T-cell (primary cell): Measurements from ENCODE around the gene PARM1. TPM values are rescaled to one million over a fixed set of nuclear protein-coding genes. Genes with fewer than 3 reads are reported as not detected.

ENCODE experiments used
- ATAC-seq, 4 experiments: fragments of 200-7000 bp in 3 of 4; fragments of 150-1000 bp in 1 of 4; cut with Tn5 transposase; replicated peaks in 1 of 4; 1 replicate in 3 of 4; 2 replicates in 1 of 4; pipeline ENCODE4 v1.10.0; 2021; ENCODE audit warnings: moderate library complexity in 3 of 4, mild to moderate bottlenecking in 2 of 4, moderate number of reproducible peaks in 1 of 4
- CTCF ChIA-PET, 2 donors: fragments of 300-600 bp; sonication (Branson Sonifier 250); formaldehyde crosslinking; loops; one replicate each; lab custom pipeline; 2022; ENCODE audit warnings: antibody characterized with exemption in 2 of 2; lab: Charles Lee
- POLR2A ChIA-PET, 2 donors: fragments of 300-600 bp; sonication (Branson Sonifier 250); formaldehyde crosslinking; loops; one replicate each; lab custom pipeline; 2022; ENCODE audit warnings: antibody characterized with exemption in 2 of 2; lab: Charles Lee
- DNase-seq, 35 experiments: peaks; one replicate each; pipeline versions ENCODE4 v3.0.0 to v3.0.0-alpha.2; 2013 to 2023
- H3K27ac ChIP-seq: one replicate; pipeline ENCODE4 v1.5.1; 2013; ENCODE audit warnings: low read length
- H3K27me3 ChIP-seq, 2 experiments: replicated peaks in 1 of 2; 1 replicate in 1 of 2; 2 replicates in 1 of 2; pipeline versions ENCODE4 v1.6.1 to v1.7.0; 2013; ENCODE audit warnings: low read length in 1 of 2, mixed read lengths in 1 of 2; ENCODE audit not compliant: control insufficient read depth in 2 of 2, insufficient read depth in 2 of 2; ENCODE audit errors: extremely low read depth in 1 of 2
- H3K36me3 ChIP-seq, 2 donors: 1 replicate in 1 of 2; 2 replicates in 1 of 2; pipeline versions ENCODE4 v1.6.1 to v1.7.0; 2013; ENCODE audit warnings: low read length in 1 of 2; ENCODE audit not compliant: control insufficient read depth in 2 of 2, insufficient read depth in 1 of 2; ENCODE audit errors: extremely low read depth in 1 of 2
- H3K4me1 ChIP-seq, 2 experiments: 1 replicate in 1 of 2; 2 replicates in 1 of 2; pipeline versions ENCODE4 v1.6.1 to v1.7.0; 2013; ENCODE audit warnings: low read length in 2 of 2, mixed read lengths in 1 of 2; ENCODE audit not compliant: insufficient read depth in 2 of 2, control insufficient read depth in 1 of 2; ENCODE audit errors: extremely low read depth in 1 of 2
- H3K4me3 ChIP-seq, 2 donors: 1 replicate in 1 of 2; 2 replicates in 1 of 2; pipeline versions ENCODE4 v1.5.1 to v1.7.0; 2013; ENCODE audit warnings: mild to moderate bottlenecking in 2 of 2, low read length in 1 of 2, moderate library complexity in 1 of 2; ENCODE audit not compliant: control insufficient read depth in 1 of 2; ENCODE audit errors: extremely low read depth in 1 of 2
- H3K9me3 ChIP-seq: 2 replicates; pipeline ENCODE4 v1.7.0; 2013
- H3K27ac Mint-ChIP-seq, 2 donors: one replicate each; pipeline ENCODE4 v1.8.0; 2020 to 2021; ENCODE audit warnings: mild to moderate bottlenecking in 2 of 2, mixed read lengths in 2 of 2
- H3K27me3 Mint-ChIP-seq, 2 donors: one replicate each; pipeline ENCODE4 v1.8.0; 2021 to 2022; ENCODE audit warnings: mixed read lengths in 2 of 2
- H3K36me3 Mint-ChIP-seq: one replicate; pipeline ENCODE4 v1.8.0; 2021; ENCODE audit warnings: mixed read lengths
- H3K4me1 Mint-ChIP-seq, 3 donors: one replicate each; pipeline ENCODE4 v1.8.0; 2020 to 2022; ENCODE audit warnings: mixed read lengths in 3 of 3, mild to moderate bottlenecking in 1 of 3
- H3K4me3 Mint-ChIP-seq, 3 donors: one replicate each; pipeline ENCODE4 v1.8.0; 2020 to 2022; ENCODE audit warnings: mild to moderate bottlenecking in 3 of 3, mixed read lengths in 3 of 3, moderate library complexity in 3 of 3
- H3K9me3 Mint-ChIP-seq, 3 donors: one replicate each; pipeline ENCODE4 v1.8.0; 2020 to 2022; ENCODE audit warnings: mixed read lengths in 3 of 3
- WGBS: methylation state at CpG from one replicate; pipeline ENCODE4 v1.1.5; 2013; ENCODE audit warnings: missing lambda C conversion rate; ENCODE audit not compliant: insufficient coverage; 5-methylcytosine and 5-hydroxymethylcytosine counted together
- total RNA-seq, 35 experiments: library from RNA in 6 of 35; stranded (reverse) in 6 of 35; fragments of 120-200 nt in 1 of 35; gene quantifications; one replicate each; pipeline versions ENCODE4 v1.2.1 to v1.2.4 and lab custom pipeline; 2013 to 2026

The PARM1 gene
- total RNA-seq, 5 donors from 2014 or later (not counting 1 experiment from before 2014, with no cell fraction given) = 0.13 to 0.38 (median 0.26) TPM

GRCh38 chr4:74961230-74961629 is 28.3 kb downstream of the PARM1 start:
- Histone ChIP-seq H3K4me1 (no peaks in the 10 kb centered on the region), H3K27ac (no peak overlapping the region), H3K27me3 (no peaks in the 10 kb centered on the region), H3K9me3 (no peaks in the 10 kb centered on the region), H3K36me3 (no peaks in the 10 kb centered on the region), H3K4me3 (no peak overlapping the region)
- Mint-ChIP-seq H3K36me3 (no peaks in the 10 kb centered on the region), H3K4me3 (no peak overlapping the region), H3K4me1 (no peaks in the 10 kb centered on the region), H3K9me3 (peaks cover 3 to 13% (median 10%) of the 10 kb centered on the region in 3 donors), H3K27me3 (peaks cover 0 to under 1% of the 10 kb centered on the region in 2 donors), H3K27ac (no peak overlapping the region)
- ChIA-PET POLR2A (no interaction called here), CTCF (no interaction called here)
- no peak for ATAC-seq
- no CpG with 5 or more reads among the region's 2 CpGs for WGBS
- no peak for DNase-seq

- H3K27me3 ChIP-seq = no peaks in the 10 kb centered on the region
- DNase-seq (no peak), ATAC-seq (no peak)
- H3K4me3 Mint-ChIP-seq = no peak overlapping the region
- no peaks in the 10 kb centered on the region for H3K36me3 ChIP-seq
- ChIA-PET CTCF (no interaction called here), POLR2A (no interaction called here)
- no peaks in the 10 kb centered on the region for H3K9me3 ChIP-seq
- peaks cover 0 to 3% of the 10 kb centered on the region in 2 donors for H3K27me3 Mint-ChIP-seq
- no peaks in the 10 kb centered on the region for H3K4me1 Mint-ChIP-seq
- H3K9me3 Mint-ChIP-seq = peaks cover 3 to 13% (median 10%) of the 10 kb centered on the region in 3 donors
- H3K27ac Mint-ChIP-seq = no peak overlapping the region
- H3K4me3 ChIP-seq = no peak overlapping the region
- H3K36me3 Mint-ChIP-seq = no peaks in the 10 kb centered on the region
- no peak overlapping the region for H3K27ac ChIP-seq
- no peaks in the 10 kb centered on the region for H3K4me1 ChIP-seq
These were observed 29.7 kb downstream of the PARM1 start for GRCh38 chr4:74962584-74962983.

GRCh38 chr4:74964311-74964710 is 31.4 kb downstream of the PARM1 start:
- peaks cover 3 to 13% (median 10%) of the 10 kb centered on the region in 3 donors for H3K9me3 Mint-ChIP-seq
- H3K4me1 Mint-ChIP-seq = no peaks in the 10 kb centered on the region
- H3K36me3 Mint-ChIP-seq = no peaks in the 10 kb centered on the region
- no peak for ATAC-seq
- CTCF ChIA-PET = no interaction called here
- H3K27me3 Mint-ChIP-seq = peaks cover 0 to 3% of the 10 kb centered on the region in 2 donors
- no peak overlapping the region for H3K4me3 ChIP-seq
- no peak overlapping the region for H3K4me3 Mint-ChIP-seq
- H3K36me3 ChIP-seq = no peaks in the 10 kb centered on the region
- H3K27ac ChIP-seq = no peak overlapping the region
- POLR2A ChIA-PET = no interaction called here
- DNase-seq = no peak
- H3K27ac Mint-ChIP-seq = no peak overlapping the region
- no peaks in the 10 kb centered on the region for H3K9me3 ChIP-seq
- WGBS = 84% methylated on average over 2 of the region's 2 CpGs
- no peaks in the 10 kb centered on the region for H3K27me3 ChIP-seq
- no peaks in the 10 kb centered on the region for H3K4me1 ChIP-seq

GRCh38 chr4:74967324-74967723 is 34.4 kb downstream of the PARM1 start:
- H3K9me3 ChIP-seq = no peaks in the 10 kb centered on the region
- POLR2A ChIA-PET = no interaction called here
- no peaks in the 10 kb centered on the region for H3K27me3 ChIP-seq
- no peaks in the 10 kb centered on the region for H3K36me3 ChIP-seq
- no peaks in the 10 kb centered on the region for H3K4me1 ChIP-seq
- Mint-ChIP-seq H3K27ac (no peak overlapping the region), H3K4me1 (no peaks in the 10 kb centered on the region), H3K27me3 (peaks cover 0 to 3% of the 10 kb centered on the region in 2 donors), H3K9me3 (peaks cover 0 to 4% (median 2%) of the 10 kb centered on the region in 3 donors), H3K36me3 (no peaks in the 10 kb centered on the region), H3K4me3 (no peak overlapping the region)
- DNase-seq = no peak
- H3K4me3 ChIP-seq = no peak overlapping the region
- ATAC-seq = no peak
- 100% methylated on average over 1 of the region's 3 CpGs for WGBS
- no peak overlapping the region for H3K27ac ChIP-seq
- CTCF ChIA-PET = no interaction called here

- Histone ChIP-seq H3K27me3 (no peaks in the 10 kb centered on the region), H3K36me3 (no peaks in the 10 kb centered on the region), H3K4me3 (no peak overlapping the region), H3K27ac (no peak overlapping the region), H3K9me3 (no peaks in the 10 kb centered on the region), H3K4me1 (no peaks in the 10 kb centered on the region)
- H3K4me1 Mint-ChIP-seq = no peaks in the 10 kb centered on the region
- WGBS = no CpG with 5 or more reads among the region's 2 CpGs
- ChIA-PET CTCF (no interaction called here), POLR2A (no interaction called here)
- H3K9me3 Mint-ChIP-seq = peaks cover 0 to 4% (median under 1%) of the 10 kb centered on the region in 3 donors
- H3K36me3 Mint-ChIP-seq = no peaks in the 10 kb centered on the region
- H3K27ac Mint-ChIP-seq = no peak overlapping the region
- DNase-seq (no peak), ATAC-seq (no peak)
- H3K27me3 Mint-ChIP-seq = peaks cover 0 to 6% of the 10 kb centered on the region in 2 donors
- H3K4me3 Mint-ChIP-seq = no peak overlapping the region
These were observed 35.7 kb downstream of the PARM1 start for GRCh38 chr4:74968456-74969164.

GRCh38 chr4:74969507-74970474 is 36.9 kb downstream of the PARM1 start:
- no peak for DNase-seq
- Mint-ChIP-seq H3K9me3 (peaks cover under 1 to 4% (median 3%) of the 10 kb centered on the region in 3 donors), H3K4me1 (no peaks in the 10 kb centered on the region), H3K27ac (no peak overlapping the region), H3K36me3 (no peaks in the 10 kb centered on the region), H3K27me3 (peaks cover 0 to 6% of the 10 kb centered on the region in 2 donors), H3K4me3 (no peak overlapping the region)
- Histone ChIP-seq H3K36me3 (no peaks in the 10 kb centered on the region), H3K27ac (no peak overlapping the region), H3K9me3 (no peaks in the 10 kb centered on the region), H3K4me3 (no peak overlapping the region), H3K27me3 (no peaks in the 10 kb centered on the region), H3K4me1 (no peaks in the 10 kb centered on the region)
- ChIA-PET CTCF (no interaction called here), POLR2A (no interaction called here)
- ATAC-seq = no peak
- 83% methylated on average over 1 of the region's 9 CpGs for WGBS
